Osteoblast (primary cell): ENCODE results near the gene CLDN20. TPM values are rescaled to one million over a fixed set of nuclear protein-coding genes. Genes with fewer than 3 reads are reported as not detected.

Experiments
- DNase-seq: peaks from one replicate; pipeline ENCODE4 v3.0.0; 2011; ENCODE audit warnings: low spot score, mixed read lengths; ENCODE audit not compliant: insufficient read length; ENCODE audit errors: missing footprints
- H2AFZ ChIP-seq: 2 replicates; pipeline ENCODE4 v1.6.0; 2011; ENCODE audit warnings: mild to moderate bottlenecking, low read length
- H3K27ac ChIP-seq: 2 replicates; pipeline ENCODE4 v1.5.1; 2011; ENCODE audit warnings: mild to moderate bottlenecking, low read depth, low read length, moderate library complexity
- H3K27me3 ChIP-seq: 2 replicates; pipeline ENCODE4 v1.6.0; 2012; ENCODE audit warnings: mild to moderate bottlenecking, control low read depth, inconsistent platforms, low read length, moderate library complexity; ENCODE audit not compliant: insufficient read depth
- H3K36me3 ChIP-seq: 2 replicates; pipeline ENCODE4 v1.5.1; 2011; ENCODE audit warnings: mild to moderate bottlenecking, low read length, control low read depth, moderate library complexity; ENCODE audit not compliant: insufficient read depth
- H3K4me1 ChIP-seq: 2 replicates; pipeline ENCODE4 v1.5.1; 2011; ENCODE audit warnings: mild to moderate bottlenecking, low read length, control low read depth, moderate library complexity; ENCODE audit not compliant: insufficient read depth
- H3K4me2 ChIP-seq: 2 replicates; pipeline ENCODE4 v1.6.0; 2011; ENCODE audit warnings: mild to moderate bottlenecking, low read length; ENCODE audit not compliant: insufficient read depth
- H3K4me3 ChIP-seq: fragments of 200-600 bp; sonication (generic); 3 replicates; pipeline ENCODE4 v1.5.1; 2012; ENCODE audit warnings: mild to moderate bottlenecking, low read length, inconsistent platforms; ENCODE audit not compliant: insufficient read depth
- H3K79me2 ChIP-seq: 2 replicates; pipeline ENCODE4 v1.6.0; 2012; ENCODE audit warnings: mild to moderate bottlenecking, low read length, control low read depth, inconsistent platforms; ENCODE audit not compliant: insufficient read depth
- H3K9me3 ChIP-seq: 2 replicates; pipeline ENCODE4 v1.5.1; 2011; ENCODE audit warnings: low read depth, low read length, control low read depth
- H4K20me1 ChIP-seq: 2 replicates; pipeline ENCODE4 v1.6.0; 2012; ENCODE audit warnings: mild to moderate bottlenecking, low read length, control low read depth; ENCODE audit not compliant: insufficient read depth
- total RNA-seq: library from RNA; depleted of rRNA; stranded (reverse); fragments of >200 nt; gene quantifications from 2 replicates; pipeline ENCODE4 v1.2.3, GENCODE V29; 2012
- TF ChIP-seq, protein P1 (sequence below): IDR thresholded peaks from 2 replicates; pipeline ENCODE4 v1.5.1; 2011; ENCODE audit warnings: mild to moderate bottlenecking, low read depth, low read length, moderate library complexity; ENCODE audit errors: extremely low read depth

CLDN20 gene
- total RNA-seq, 1 donor, result not detected

DNA sequence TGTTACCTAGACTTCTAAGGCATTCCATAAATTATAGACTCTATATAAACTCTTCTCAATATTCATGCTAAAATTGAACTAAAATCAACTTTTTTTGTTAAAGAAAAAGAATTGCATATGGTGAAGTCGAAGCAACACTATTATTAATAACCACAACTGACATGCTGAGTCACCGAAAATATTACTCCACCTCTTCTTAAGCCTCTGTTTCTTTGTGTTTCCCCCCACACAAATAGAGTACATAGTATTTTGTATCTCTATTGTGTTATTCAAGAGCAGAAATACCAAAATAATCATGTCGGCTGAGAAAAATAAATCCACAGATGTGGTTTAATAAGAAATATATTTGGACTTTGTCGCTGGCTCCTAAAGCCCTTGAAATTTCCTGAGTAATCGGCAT lies 26.7 kb downstream of the CLDN20 start:
- H3K27ac ChIP-seq, result no peak overlapping the region
- no peak overlapping the region for H3K4me3 ChIP-seq
- peaks cover 12% of the 10 kb centered on the region for H3K36me3 ChIP-seq
- TF ChIP-seq, protein P1, sequence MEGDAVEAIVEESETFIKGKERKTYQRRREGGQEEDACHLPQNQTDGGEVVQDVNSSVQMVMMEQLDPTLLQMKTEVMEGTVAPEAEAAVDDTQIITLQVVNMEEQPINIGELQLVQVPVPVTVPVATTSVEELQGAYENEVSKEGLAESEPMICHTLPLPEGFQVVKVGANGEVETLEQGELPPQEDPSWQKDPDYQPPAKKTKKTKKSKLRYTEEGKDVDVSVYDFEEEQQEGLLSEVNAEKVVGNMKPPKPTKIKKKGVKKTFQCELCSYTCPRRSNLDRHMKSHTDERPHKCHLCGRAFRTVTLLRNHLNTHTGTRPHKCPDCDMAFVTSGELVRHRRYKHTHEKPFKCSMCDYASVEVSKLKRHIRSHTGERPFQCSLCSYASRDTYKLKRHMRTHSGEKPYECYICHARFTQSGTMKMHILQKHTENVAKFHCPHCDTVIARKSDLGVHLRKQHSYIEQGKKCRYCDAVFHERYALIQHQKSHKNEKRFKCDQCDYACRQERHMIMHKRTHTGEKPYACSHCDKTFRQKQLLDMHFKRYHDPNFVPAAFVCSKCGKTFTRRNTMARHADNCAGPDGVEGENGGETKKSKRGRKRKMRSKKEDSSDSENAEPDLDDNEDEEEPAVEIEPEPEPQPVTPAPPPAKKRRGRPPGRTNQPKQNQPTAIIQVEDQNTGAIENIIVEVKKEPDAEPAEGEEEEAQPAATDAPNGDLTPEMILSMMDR, result no peak
- H3K27me3 ChIP-seq, result no peaks in the 10 kb centered on the region
- no peaks in the 10 kb centered on the region for H3K79me2 ChIP-seq
- no peaks in the 10 kb centered on the region for H3K9me3 ChIP-seq
- H4K20me1 ChIP-seq, result no peaks in the 10 kb centered on the region
- no peak for DNase-seq
- H3K4me1 ChIP-seq, result no peaks in the 10 kb centered on the region
- H2AFZ ChIP-seq, result no peak overlapping the region
- H3K4me2 ChIP-seq, result no peak overlapping the region

DNA sequence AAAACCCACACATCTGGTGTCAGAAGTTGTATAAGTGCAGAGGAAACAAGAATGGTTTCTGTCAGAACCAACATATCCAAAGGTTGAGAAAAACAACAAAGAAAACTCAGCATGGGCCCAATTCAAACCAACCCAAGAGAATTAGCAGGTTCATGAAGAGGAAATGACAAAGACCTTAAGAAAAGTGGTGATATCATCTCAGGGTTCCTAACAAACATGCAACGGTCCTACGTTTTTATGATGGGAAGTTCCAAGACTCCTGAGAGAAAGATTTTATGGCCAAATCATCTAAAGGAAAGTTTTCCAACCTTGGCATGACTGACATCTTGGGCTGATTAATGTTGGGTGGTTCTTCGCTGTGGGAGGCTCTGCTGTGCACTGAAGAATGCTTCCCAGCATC lies 27.5 kb downstream of the CLDN20 start:
- H3K4me1 ChIP-seq, result no peaks in the 10 kb centered on the region
- peaks cover 19% of the 10 kb centered on the region for H3K36me3 ChIP-seq
- TF ChIP-seq, protein P1, result no peak
- no peak overlapping the region for H3K27ac ChIP-seq
- H4K20me1 ChIP-seq, result no peaks in the 10 kb centered on the region
- no peaks in the 10 kb centered on the region for H3K9me3 ChIP-seq
- H3K27me3 ChIP-seq, result no peaks in the 10 kb centered on the region
- H3K4me2 ChIP-seq, result no peak overlapping the region
- H2AFZ ChIP-seq, result no peak overlapping the region
- H3K79me2 ChIP-seq, result no peaks in the 10 kb centered on the region
- no peak overlapping the region for H3K4me3 ChIP-seq
- DNase-seq, result peak; percentile 76

DNA sequence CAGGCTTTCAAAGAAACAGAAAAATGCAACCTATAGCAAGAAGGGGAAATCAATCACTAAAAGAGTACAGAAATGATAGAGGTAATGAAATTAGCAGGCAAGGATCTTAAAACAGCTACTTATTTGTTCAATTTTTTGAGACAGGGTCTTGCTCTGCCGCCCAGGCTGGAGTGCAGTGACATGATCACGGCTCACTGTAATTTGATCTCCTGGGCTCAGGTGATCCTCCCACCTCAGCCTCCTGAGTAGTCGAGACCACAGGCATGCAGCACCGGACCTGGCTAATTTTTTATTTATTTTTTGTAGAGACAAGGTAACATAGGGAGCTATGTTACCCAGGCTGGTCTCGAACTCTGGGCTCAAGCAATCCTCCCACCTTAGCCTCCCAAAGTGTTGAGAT lies 28.9 kb downstream of the CLDN20 start:
- TF ChIP-seq, protein P1, result no peak
- Histone ChIP-seq H3K9me3 (no peaks in the 10 kb centered on the region), H3K36me3 (peaks cover 23% of the 10 kb centered on the region)

DNA sequence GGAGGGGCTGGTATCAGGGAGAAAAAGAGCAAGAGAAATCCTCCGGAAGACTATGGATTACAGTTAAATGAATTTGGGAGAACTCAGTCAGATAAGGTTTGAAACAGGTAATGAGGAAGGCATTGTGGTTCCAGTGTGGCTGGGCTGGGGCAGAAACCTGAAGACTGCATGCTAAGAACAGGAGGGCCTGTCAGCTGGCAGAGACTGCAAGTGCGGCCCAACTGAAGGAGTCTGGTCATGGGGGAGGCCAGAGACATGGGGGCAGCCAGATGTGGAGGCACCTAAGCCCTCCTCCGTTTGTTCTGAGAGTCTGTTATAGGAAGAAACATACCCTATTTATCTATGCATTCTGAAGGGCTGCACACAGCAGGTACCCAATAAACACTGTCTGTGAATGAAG lies 33.9 kb downstream of the CLDN20 start:
- DNase-seq, result no peak
- H3K27me3 ChIP-seq, result no peaks in the 10 kb centered on the region
- no peak overlapping the region for H3K4me2 ChIP-seq
- no peak overlapping the region for H2AFZ ChIP-seq
- no peak overlapping the region for H3K4me3 ChIP-seq
- H3K36me3 ChIP-seq, result peaks cover 19% of the 10 kb centered on the region
- no peak overlapping the region for H3K27ac ChIP-seq
- TF ChIP-seq, protein P1, result no peak
- H3K9me3 ChIP-seq, result no peaks in the 10 kb centered on the region
- no peaks in the 10 kb centered on the region for H3K4me1 ChIP-seq
- no peaks in the 10 kb centered on the region for H4K20me1 ChIP-seq
- H3K79me2 ChIP-seq, result no peaks in the 10 kb centered on the region

More for the DNA sequence above, 28.9 kb downstream of the CLDN20 start:
- DNase-seq, result no peak
- no peaks in the 10 kb centered on the region for H3K27me3 ChIP-seq
- H3K27ac ChIP-seq, result no peak overlapping the region
- no peaks in the 10 kb centered on the region for H3K4me1 ChIP-seq
- no peak overlapping the region for H2AFZ ChIP-seq
- no peaks in the 10 kb centered on the region for H3K79me2 ChIP-seq
- H3K4me3 ChIP-seq, result no peak overlapping the region
- H3K4me2 ChIP-seq, result no peak overlapping the region
- no peaks in the 10 kb centered on the region for H4K20me1 ChIP-seq
